Trophoblast cell (in vitro differentiated cells and primary cell): ENCODE measurements around the gene C14orf132.

Experiments
- DNase-seq, 2 donors: peaks; one replicate each; pipeline ENCODE4 v3.0.0-alpha.2; 2016
- H2AFZ ChIP-seq: 2 replicates; pipeline ENCODE4 v1.6.1; 2013; ENCODE audit warnings: low read length, moderate library complexity, mild to moderate bottlenecking; ENCODE audit not compliant: insufficient read depth, poor library complexity
- H2AK5ac ChIP-seq: 2 replicates; pipeline ENCODE4 v1.6.1; 2013; ENCODE audit warnings: mild to moderate bottlenecking, low read length
- H2BK120ac ChIP-seq: 2 replicates; pipeline ENCODE4 v1.6.1; 2013; ENCODE audit warnings: low read length, mild to moderate bottlenecking, moderate library complexity; ENCODE audit not compliant: insufficient read depth, poor library complexity
- H2BK12ac ChIP-seq: 2 replicates; pipeline ENCODE4 v1.6.1; 2013; ENCODE audit warnings: mild to moderate bottlenecking, low read length, moderate library complexity
- H2BK5ac ChIP-seq: 2 replicates; pipeline ENCODE4 v1.6.1; 2013; ENCODE audit warnings: low read length, low read depth, moderate library complexity, mild to moderate bottlenecking; ENCODE audit not compliant: poor library complexity
- H3K14ac ChIP-seq: 2 replicates; pipeline ENCODE4 v1.6.1; 2013; ENCODE audit warnings: mild to moderate bottlenecking, low read length
- H3K18ac ChIP-seq: 2 replicates; pipeline ENCODE4 v1.6.1; 2013; ENCODE audit warnings: mild to moderate bottlenecking, low read length
- H3K23ac ChIP-seq: 2 replicates; pipeline ENCODE4 v1.6.1; 2013; ENCODE audit warnings: low read length
- H3K27ac ChIP-seq: 2 replicates; pipeline ENCODE4 v1.5.1; 2013; ENCODE audit warnings: low read depth, mild to moderate bottlenecking, inconsistent platforms, low read length, moderate library complexity
- H3K27me3 ChIP-seq: 2 replicates; pipeline ENCODE4 v1.6.1; 2013; ENCODE audit warnings: inconsistent platforms, mild to moderate bottlenecking, low read length, moderate library complexity; ENCODE audit not compliant: insufficient read depth
- H3K36me3 ChIP-seq, 2 experiments: 1 replicate in 1 of 2; 2 replicates in 1 of 2; pipeline ENCODE4 v1.6.1; 2013; ENCODE audit warnings: low read length in 2 of 2, mild to moderate bottlenecking in 2 of 2, moderate library complexity in 1 of 2; ENCODE audit not compliant: insufficient read depth in 2 of 2, control insufficient read depth in 1 of 2
- H3K4ac ChIP-seq: 2 replicates; pipeline ENCODE4 v1.6.1; 2013; ENCODE audit warnings: low read depth, mild to moderate bottlenecking, low read length, moderate library complexity
- H3K4me1 ChIP-seq, 2 experiments: 1 replicate in 1 of 2; 2 replicates in 1 of 2; pipeline ENCODE4 v1.6.1; 2013; ENCODE audit warnings: low read length in 2 of 2, mild to moderate bottlenecking in 2 of 2, moderate library complexity in 1 of 2; ENCODE audit not compliant: insufficient read depth in 2 of 2, control insufficient read depth in 1 of 2
- H3K4me2 ChIP-seq: 2 replicates; pipeline ENCODE4 v1.6.1; 2013; ENCODE audit warnings: inconsistent platforms, mild to moderate bottlenecking, low read length, moderate library complexity
- H3K4me3 ChIP-seq: 2 replicates; pipeline ENCODE4 v1.5.1; 2013; ENCODE audit warnings: mild to moderate bottlenecking, low read depth, low read length, inconsistent platforms
- H3K79me1 ChIP-seq: one replicate; pipeline ENCODE4 v1.6.1; 2013; ENCODE audit warnings: low read length
- H3K79me2 ChIP-seq: 2 replicates; pipeline ENCODE4 v1.6.1; 2013; ENCODE audit warnings: low read length, mild to moderate bottlenecking; ENCODE audit not compliant: control insufficient read depth, insufficient read depth, poor library complexity
- H3K9ac ChIP-seq: 2 replicates; pipeline ENCODE4 v1.6.1; 2013; ENCODE audit warnings: mild to moderate bottlenecking, low read length
- H3K9me3 ChIP-seq: 2 replicates; pipeline ENCODE4 v1.6.1; 2013; ENCODE audit warnings: low read depth, mild to moderate bottlenecking, control low read depth, inconsistent platforms, low read length; ENCODE audit not compliant: insufficient read depth
- H4K12ac ChIP-seq: 2 replicates; pipeline ENCODE4 v1.6.1; 2013; ENCODE audit warnings: low read depth, mild to moderate bottlenecking, low read length, moderate library complexity
- H4K8ac ChIP-seq: 2 replicates; pipeline ENCODE4 v1.6.1; 2013; ENCODE audit warnings: low read depth, mild to moderate bottlenecking, low read length, moderate library complexity
- H4K91ac ChIP-seq: one replicate; pipeline ENCODE4 v1.6.1; 2013; ENCODE audit warnings: low read depth, mild to moderate bottlenecking, low read length, moderate library complexity
- WGBS: extraction: QIAGEN DNeasy Blood & Tissue Kit; methylation state at CpG from one replicate; pipeline ENCODE4 v1.1.7; 2013; ENCODE audit warnings: missing lambda C conversion rate; ENCODE audit not compliant: insufficient read length, insufficient coverage; ENCODE audit errors: extremely low coverage; 5-methylcytosine and 5-hydroxymethylcytosine counted together

The C14orf132 gene

DNA sequence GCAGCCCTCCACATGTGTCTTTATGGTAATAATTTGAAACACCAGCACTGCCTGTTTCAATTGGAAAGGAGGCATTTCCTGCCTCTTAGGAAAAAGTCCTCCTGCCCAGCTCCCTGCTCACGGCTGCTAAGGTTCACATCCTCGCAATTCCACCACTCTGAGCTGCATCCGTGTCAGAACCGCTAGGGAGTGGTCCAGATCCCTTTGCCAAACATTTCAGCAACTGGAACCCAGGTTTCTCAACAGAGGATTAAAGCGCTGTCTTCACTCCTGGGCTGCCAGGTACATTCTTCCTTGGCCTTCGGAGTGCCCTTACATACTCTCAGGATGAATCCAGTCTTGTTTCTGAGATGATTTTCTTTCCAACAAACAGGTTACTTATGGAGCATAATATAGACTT, 23.3 kb downstream of the C14orf132 start:
- no CpG with 5 or more reads among the region's 6 CpGs for WGBS

DNA sequence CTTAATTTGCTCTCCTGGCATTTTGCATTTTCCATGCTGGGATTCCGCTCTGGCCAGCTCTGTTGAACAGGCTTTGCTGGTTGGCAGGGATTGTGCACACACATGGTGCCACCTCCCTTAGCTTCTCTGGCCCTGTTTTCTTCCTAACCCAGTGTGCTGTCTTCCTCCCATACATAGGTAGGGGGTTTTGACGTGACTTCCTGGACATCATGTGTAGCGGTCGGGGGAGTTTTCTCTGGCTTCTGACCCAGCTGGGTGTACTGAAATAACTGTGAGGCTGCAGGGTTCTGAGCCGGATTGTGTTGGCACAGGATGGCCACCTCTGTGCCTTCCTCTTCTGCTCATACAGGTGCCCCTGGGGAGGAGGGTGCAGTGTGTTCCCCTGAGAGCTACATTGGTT, 25.7 kb downstream of the C14orf132 start:
- H3K9ac ChIP-seq: no peak overlapping the region
- no peak for DNase-seq
- H4K91ac ChIP-seq: no peak overlapping the region
- no peak overlapping the region for H3K4me3 ChIP-seq
- H3K79me1 ChIP-seq: no peaks in the 10 kb centered on the region
- H4K12ac ChIP-seq: no peak overlapping the region
- no peaks in the 10 kb centered on the region for H3K79me2 ChIP-seq
- H3K27me3 ChIP-seq: no peaks in the 10 kb centered on the region
- no peaks in the 10 kb centered on the region for H3K36me3 ChIP-seq
- no peak overlapping the region for H3K14ac ChIP-seq
- H2AK5ac ChIP-seq: no peak overlapping the region
- no peak overlapping the region for H2AFZ ChIP-seq
- H3K4me2 ChIP-seq: no peak overlapping the region
- no CpG with 5 or more reads among the region's 5 CpGs for WGBS
- H3K18ac ChIP-seq: no peak overlapping the region
- H3K4ac ChIP-seq: no peak overlapping the region
- no peak overlapping the region for H3K27ac ChIP-seq
- H2BK5ac ChIP-seq: no peak overlapping the region
- H3K9me3 ChIP-seq: no peaks in the 10 kb centered on the region
- no peak overlapping the region for H2BK120ac ChIP-seq
- no peak overlapping the region for H4K8ac ChIP-seq
- no peak overlapping the region for H3K23ac ChIP-seq
- H3K4me1 ChIP-seq: no peaks in the 10 kb centered on the region
- H2BK12ac ChIP-seq: no peak overlapping the region

More for the DNA sequence above, 23.3 kb downstream of the C14orf132 start:
- H3K79me2 ChIP-seq: no peaks in the 10 kb centered on the region
- H3K27ac ChIP-seq: no peak overlapping the region
- H3K4ac ChIP-seq: no peak overlapping the region
- H3K9ac ChIP-seq: no peak overlapping the region
- H3K79me1 ChIP-seq: no peaks in the 10 kb centered on the region
- DNase-seq: no peak
- H3K9me3 ChIP-seq: no peaks in the 10 kb centered on the region
- H3K18ac ChIP-seq: no peak overlapping the region
- no peak overlapping the region for H2AFZ ChIP-seq
- H4K91ac ChIP-seq: no peak overlapping the region
- H3K4me2 ChIP-seq: no peak overlapping the region
- no peak overlapping the region for H2BK120ac ChIP-seq
- H3K23ac ChIP-seq: no peak overlapping the region
- H3K14ac ChIP-seq: no peak overlapping the region
- no peaks in the 10 kb centered on the region for H3K4me1 ChIP-seq
- no peak overlapping the region for H2BK5ac ChIP-seq
- no peak overlapping the region for H2BK12ac ChIP-seq
- H3K27me3 ChIP-seq: no peaks in the 10 kb centered on the region
- H3K4me3 ChIP-seq: no peak overlapping the region
- H4K12ac ChIP-seq: no peak overlapping the region
- no peaks in the 10 kb centered on the region for H3K36me3 ChIP-seq
- no peak overlapping the region for H4K8ac ChIP-seq
- H2AK5ac ChIP-seq: no peak overlapping the region

DNA sequence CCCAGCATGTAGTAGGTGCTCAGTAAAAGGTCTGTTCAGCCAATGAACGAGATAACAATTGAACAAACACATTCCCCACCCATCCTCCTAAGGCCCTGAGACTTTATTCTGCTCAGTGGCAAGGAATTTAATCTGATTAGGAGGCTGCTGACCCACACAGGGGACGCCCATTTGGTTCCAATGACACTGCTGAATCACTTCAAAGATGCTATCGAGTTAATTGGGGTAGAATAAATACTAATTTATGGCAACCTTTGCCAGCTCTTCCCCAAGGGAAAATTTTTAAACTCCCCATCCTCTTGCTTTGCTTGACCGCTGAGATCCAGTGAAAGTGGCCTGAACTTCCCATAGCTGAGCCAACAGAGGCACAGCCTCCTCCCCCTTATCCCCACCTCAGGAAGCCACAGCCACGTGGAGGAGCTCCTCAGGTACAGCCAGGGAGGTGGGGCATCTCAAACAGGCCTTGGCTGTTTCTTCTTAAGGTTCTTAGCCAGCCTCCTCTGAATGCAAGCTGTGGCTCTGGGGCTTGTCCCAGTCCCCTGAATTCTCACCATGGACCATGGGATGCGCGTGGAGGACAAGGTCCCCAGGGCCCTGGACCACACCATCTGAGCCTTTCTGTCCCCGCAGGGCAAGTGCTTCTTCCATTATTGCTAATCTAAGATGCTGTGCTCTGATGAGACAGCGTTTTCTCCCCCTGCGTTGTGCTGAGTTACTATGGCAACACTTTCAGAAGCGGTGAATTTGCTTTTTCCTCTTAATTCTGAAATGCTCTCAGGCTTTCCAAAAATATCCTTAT, 26.7 kb downstream of the C14orf132 start:
- H2AFZ ChIP-seq: no peak overlapping the region
- H3K4me2 ChIP-seq: no peak overlapping the region
- no peak overlapping the region for H2BK12ac ChIP-seq
- no peaks in the 10 kb centered on the region for H3K79me1 ChIP-seq
- no peak overlapping the region for H4K8ac ChIP-seq
- no peaks in the 10 kb centered on the region for H3K36me3 ChIP-seq
- no peaks in the 10 kb centered on the region for H3K9me3 ChIP-seq
- H3K9ac ChIP-seq: no peak overlapping the region
- H4K91ac ChIP-seq: no peak overlapping the region
- no peak overlapping the region for H3K27ac ChIP-seq
- H3K27me3 ChIP-seq: no peaks in the 10 kb centered on the region
- no peak overlapping the region for H2AK5ac ChIP-seq
- H3K18ac ChIP-seq: no peak overlapping the region
- no peak for DNase-seq
- H3K14ac ChIP-seq: no peak overlapping the region
- H3K79me2 ChIP-seq: no peaks in the 10 kb centered on the region
- H2BK5ac ChIP-seq: no peak overlapping the region
- WGBS: no CpG with 5 or more reads among the region's 11 CpGs
- H3K4me3 ChIP-seq: no peak overlapping the region
- H4K12ac ChIP-seq: no peak overlapping the region
- H3K23ac ChIP-seq: no peak overlapping the region
- no peak overlapping the region for H2BK120ac ChIP-seq
- no peaks in the 10 kb centered on the region for H3K4me1 ChIP-seq
- H3K4ac ChIP-seq: no peak overlapping the region

DNA sequence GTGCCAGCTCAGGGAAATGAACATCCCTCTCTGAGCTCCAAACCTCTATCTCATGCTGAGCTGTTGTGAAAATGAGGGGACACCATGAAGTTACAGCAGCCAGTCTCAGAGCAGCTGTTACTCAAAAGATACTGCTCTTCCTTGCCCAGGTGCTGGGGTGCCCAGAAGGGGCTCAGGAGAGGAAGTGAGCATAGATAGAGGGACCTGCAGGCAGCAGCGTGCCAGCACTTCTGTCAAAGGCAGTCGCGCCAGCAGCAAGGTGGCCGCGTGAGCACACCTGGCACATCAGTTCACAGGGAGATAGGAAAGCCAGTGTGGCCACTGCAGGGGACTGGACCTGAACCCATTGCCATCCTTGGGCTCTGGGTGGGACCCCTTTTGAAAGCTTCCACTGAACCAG, 27.8 kb downstream of the C14orf132 start:
- peak overlapping the region; percentile 49 for H3K4me3 ChIP-seq
- no peaks in the 10 kb centered on the region for H3K27me3 ChIP-seq
- no peak overlapping the region for H3K4me2 ChIP-seq
- H2BK5ac ChIP-seq: no peak overlapping the region
- no peak overlapping the region for H2AK5ac ChIP-seq
- no peak for DNase-seq
- no peak overlapping the region for H2AFZ ChIP-seq
- H2BK12ac ChIP-seq: no peak overlapping the region
- no peak overlapping the region for H3K14ac ChIP-seq
- H3K4me1 ChIP-seq: no peaks in the 10 kb centered on the region
- H3K79me1 ChIP-seq: no peaks in the 10 kb centered on the region
- H3K27ac ChIP-seq: no peak overlapping the region
- H3K9me3 ChIP-seq: no peaks in the 10 kb centered on the region
- H3K9ac ChIP-seq: no peak overlapping the region
- no peak overlapping the region for H3K4ac ChIP-seq
- H2BK120ac ChIP-seq: no peak overlapping the region
- H3K18ac ChIP-seq: no peak overlapping the region
- no peak overlapping the region for H4K12ac ChIP-seq
- H3K36me3 ChIP-seq: no peaks in the 10 kb centered on the region
- no CpG with 5 or more reads among the region's 5 CpGs for WGBS
- no peaks in the 10 kb centered on the region for H3K79me2 ChIP-seq
- H4K91ac ChIP-seq: no peak overlapping the region
- H4K8ac ChIP-seq: no peak overlapping the region
- no peak overlapping the region for H3K23ac ChIP-seq
